GM18498 (cell line): ENCODE measurements around the gene PCSK2.

Experiments used
- ATAC-seq: cut with Tn5 transposase; IDR thresholded peaks from one replicate; pipeline ENCODE4 v1.9.1; 2021; ENCODE audit warnings: mild to moderate bottlenecking, moderate library complexity; ENCODE audit not compliant: unreplicated experiment

PCSK2 gene

GRCh38 chr20:17503301-17504065 is 276.6 kb downstream of the PCSK2 start:
- ATAC-seq: no peak

DNA sequence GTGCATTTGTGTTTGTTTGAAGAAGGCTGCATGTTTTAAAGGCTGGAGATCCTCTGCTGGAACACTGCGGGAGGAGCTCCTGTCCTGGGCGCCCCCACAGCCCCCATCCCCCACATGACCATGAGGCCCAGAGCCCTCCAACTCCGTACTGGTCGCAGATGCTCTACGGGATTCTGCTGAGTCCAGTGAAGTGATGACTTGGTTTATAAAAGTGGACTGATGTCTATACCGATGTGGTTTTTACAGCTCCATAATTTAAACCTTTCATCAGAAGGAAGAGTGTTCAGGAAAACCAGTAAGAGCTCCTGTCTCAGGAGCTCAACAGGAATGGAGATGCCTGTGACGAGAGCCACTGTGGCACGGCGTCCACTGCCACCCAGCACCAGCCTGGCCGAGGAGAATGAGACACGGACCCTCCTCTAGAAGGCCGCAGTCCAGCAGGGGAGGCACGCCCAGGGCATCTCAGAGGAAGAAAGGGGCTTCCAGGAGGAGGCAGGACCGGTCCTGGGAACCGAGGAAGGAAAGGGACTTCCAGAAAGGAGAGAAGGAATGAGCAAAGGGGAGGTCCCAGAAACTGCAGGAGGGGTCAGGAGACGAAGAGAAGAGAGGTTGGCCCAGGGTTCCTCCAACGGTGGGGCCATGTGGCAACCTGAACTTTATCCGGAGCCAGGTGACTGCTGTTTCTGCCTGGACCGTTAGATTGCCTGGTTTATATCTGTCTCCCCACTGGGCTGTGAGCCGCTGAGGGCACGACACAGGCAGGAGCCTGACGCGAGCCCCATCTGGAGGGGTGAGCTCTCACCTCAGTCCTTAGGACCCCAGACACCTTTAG is 277.4 kb downstream of the PCSK2 start:
- peak; percentile 5 for ATAC-seq

DNA sequence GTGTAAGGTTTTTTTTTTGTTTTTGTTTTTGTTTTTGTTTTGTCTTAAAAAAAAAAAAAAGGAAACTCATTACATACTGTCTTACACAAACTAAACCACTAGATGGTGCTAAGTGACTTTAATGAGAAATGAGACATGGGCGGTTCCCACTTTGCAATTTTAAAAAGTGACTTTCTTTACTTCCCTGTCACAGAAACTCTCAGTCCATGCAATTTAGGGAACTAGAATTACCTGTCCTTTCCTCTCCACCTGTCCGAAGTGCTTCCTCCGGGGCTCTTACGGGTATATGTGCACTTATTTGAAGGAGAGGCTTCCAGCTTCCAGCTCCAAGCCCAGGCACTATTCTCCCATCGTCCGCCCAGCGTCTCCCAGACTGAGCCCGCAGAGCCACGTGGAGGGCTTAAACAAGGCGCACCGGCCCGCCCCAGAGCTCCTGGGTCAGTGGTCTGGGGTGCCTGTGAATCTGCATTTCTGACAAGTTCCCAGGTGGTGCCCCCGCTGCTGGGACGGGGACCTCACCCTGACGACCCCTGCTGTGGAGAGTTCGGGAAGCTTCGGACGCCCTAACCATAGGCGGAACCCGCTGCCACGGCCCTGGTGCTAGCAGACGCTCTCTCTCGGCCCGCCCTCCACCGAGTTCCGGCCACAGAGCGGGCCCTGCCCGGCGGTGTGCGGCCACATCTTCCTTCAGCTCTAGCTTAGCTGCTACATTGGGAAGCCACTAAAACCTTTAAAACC is 278.2 kb downstream of the PCSK2 start:
- ATAC-seq: peak; percentile 78

DNA sequence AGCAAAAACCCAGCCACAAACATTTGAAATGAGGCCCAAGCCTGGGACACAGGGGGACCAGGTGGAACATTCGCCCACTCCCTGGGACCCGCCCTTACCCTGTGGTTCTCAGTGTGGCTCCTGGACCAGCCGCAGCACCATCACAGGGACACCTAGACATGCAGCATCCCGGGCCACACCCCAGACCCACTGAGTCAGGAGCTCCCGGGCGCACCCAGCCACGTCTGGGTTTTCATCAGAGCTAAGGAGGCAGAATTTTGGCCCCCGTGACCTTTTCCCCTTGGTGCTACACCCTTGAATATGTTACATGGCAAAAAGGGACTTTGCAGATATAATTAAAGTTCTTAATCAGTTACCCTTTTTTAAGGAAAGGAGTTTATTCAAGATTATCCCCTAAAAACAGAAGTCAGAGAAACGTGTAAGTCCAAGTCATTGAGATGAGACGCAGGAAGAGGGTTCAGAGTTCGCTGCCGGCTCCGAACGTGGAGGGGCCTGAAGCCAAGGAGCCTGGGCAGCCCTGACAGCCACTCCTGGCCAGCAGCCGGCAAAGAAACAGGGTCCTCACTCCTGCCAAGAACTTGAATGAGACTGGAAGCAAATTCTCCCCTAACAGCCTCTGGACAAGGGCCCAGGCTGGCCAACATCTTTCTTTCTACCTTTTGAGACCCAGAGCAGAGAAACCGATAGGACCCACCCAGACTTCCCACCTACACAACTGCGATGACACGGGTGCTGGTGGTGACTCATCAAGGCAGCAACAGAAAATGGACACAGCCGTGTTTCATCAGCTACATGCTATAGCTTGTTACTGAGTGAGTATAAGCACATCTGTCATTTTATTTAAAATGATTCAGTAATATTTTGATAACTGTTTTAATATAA is 279.0 kb downstream of the PCSK2 start:
- ATAC-seq: no peak

DNA sequence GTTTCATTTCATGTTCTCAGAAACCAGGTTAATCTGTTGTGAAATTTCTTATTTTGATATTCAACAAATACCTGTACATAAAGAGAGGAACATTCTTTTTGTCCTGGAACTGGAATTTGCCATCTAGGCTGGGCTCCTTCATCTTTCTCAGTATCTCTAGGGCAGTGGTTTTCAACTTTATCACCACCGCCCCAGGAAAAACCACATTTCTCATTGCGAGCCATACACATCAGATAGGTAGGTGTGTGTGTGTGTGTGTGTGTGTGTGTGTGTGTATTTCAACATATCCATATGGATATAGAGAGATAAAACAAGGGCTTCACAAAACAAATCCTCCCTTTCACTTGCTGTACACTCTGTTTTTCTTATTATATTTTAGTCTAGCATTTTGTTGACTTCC is 280.2 kb downstream of the PCSK2 start:
- ATAC-seq: no peak

DNA sequence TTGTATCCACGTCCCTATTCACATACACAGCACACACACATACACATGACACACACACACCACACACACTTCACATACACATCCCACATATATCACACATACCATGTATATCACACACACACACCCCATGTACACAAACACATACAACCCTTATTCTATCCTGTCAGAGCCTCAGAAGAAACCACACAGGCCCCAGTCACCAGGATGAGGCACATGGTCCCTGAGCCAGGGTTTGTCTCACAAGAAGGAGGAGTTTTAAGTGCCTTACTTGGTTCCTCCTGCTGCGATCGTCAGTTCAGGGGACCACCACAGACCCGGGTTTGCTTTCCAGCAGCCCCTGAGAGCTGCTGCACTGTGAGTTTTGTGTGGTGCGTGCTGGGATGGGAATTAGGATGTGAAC is 280.7 kb downstream of the PCSK2 start:
- ATAC-seq: no peak

GRCh38 chr20:17508756-17509155 is 281.9 kb downstream of the PCSK2 start:
- no peak for ATAC-seq

DNA sequence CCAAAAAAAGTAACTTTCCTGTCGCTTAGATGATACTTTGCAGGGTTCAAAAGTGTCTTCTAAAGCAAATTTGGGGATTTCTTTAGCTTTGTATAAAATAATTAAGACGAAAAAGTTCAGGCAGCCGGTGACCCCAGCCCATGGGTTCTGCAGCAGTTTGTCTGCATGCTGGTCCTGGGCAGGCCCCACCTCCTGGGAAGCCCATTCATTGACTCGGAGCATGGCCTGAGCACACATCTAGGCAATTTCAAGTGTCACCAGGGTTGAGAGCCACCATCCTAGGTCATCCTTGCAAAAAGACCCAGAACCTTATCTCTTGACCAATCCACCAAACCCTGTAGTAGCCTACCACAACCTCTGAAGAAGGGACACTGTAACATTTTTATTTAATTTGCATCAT is 283.7 kb downstream of the PCSK2 start:
- ATAC-seq: no peak

DNA sequence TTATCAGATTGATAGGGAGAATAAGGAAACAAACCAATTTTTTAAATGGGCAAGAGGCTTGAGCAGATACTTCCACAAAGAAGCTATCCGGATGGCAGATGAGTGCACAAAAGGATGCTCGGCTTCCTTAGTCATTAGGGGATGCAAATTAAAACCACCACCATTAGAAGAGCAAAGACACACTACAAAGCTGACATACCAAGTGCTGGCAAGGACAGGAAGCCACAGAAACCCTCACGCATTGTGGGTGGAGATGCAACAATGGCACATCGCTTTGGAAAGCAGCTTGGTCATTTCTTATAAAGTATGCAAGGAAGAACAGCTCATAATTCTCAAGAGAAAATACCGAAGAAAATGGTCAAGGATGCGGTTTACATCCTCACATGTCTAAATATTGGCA is 284.6 kb downstream of the PCSK2 start:
- no peak for ATAC-seq

- no peak for ATAC-seq
Observed at GRCh38 chr20:17513939-17514338, 287.1 kb downstream of the PCSK2 start.

- ATAC-seq: no peak
Observed at GRCh38 chr20:17515053-17515452, 288.2 kb downstream of the PCSK2 start.

DNA sequence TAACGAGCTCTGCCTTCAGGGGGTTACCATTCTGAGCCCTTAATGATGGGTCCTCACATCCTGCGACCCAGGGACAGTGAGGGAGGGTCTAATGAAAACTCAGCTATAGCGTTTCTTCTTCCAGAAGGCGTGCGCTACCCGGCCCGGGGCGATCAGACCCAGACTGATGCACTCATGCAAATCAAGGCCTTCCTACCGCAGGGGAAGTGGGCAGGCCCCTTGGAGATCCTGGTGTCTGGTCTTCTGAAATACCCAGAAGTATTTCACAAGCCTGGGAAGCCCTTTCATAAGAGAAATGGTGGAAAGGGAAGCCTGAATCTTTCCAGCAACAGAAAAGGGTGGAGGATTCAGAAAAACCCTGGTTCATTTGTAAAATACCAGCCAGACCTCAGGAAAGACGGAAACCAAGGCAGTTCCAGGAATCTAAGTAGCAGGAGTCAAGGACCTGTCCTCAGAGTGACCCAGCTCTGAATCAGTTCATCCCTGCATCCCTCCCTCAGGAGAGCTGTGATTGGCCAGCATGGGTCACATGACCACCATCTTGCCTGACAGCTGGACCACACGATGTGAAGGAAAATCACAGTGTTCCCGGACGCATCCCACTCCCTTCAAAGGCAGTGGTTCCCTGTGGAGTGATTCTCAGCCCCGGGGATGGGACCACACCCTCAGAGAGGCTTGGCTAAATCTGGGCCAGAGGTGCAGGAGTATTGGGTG is 291.7 kb downstream of the PCSK2 start:
- no peak for ATAC-seq

DNA sequence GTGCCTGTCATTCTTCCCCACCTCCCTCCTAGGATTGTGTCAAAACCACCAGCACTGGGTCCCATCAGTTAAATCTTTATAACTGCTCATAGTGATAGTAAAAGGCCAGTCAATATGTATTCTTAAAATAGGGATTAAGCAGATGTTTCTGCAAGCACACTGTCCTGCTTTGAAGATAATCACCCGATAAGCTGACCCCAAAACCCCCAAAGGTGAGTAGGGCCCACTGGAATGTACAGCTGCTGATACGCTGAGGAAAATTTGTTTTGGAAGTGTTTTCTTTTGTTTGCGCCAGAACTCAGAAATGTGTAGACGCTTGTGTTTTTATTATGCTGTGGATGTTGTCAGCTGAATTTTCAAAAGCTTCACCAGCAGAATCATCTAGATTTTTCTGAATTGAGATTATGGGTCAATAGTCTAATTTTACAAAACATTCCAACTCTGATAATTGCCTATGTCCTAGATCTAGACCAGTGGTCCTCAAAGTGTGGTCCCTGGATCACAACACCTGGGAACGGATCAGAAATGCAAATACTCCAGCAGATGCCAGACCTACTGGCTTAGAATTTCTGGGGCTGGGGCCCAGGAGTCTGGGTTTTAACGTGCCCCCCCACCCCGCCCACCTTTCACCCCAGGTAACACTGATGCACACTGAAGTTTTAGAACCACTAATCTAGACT is 292.9 kb downstream of the PCSK2 start:
- ATAC-seq: no peak

GRCh38 chr20:17520583-17520982 is 293.7 kb downstream of the PCSK2 start:
- no peak for ATAC-seq

DNA sequence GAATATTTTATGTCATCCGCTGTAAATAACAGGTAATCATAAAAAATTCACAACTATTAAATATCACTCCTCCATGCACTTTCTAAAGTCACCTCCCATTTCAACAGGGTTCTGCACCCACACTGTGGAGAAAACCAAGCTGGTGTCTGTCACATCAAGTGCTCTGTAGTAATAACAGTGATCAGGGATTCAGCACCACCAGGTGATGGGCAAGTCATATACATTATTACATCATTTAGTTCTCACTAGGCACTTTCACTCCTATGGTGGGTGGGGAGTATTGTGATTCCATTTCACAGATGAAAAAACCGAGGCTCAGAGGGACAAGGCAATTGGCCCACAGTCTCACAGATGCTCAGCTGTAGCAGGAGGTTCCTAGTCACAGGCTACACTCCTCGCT is 295.7 kb downstream of the PCSK2 start:
- ATAC-seq: no peak

DNA sequence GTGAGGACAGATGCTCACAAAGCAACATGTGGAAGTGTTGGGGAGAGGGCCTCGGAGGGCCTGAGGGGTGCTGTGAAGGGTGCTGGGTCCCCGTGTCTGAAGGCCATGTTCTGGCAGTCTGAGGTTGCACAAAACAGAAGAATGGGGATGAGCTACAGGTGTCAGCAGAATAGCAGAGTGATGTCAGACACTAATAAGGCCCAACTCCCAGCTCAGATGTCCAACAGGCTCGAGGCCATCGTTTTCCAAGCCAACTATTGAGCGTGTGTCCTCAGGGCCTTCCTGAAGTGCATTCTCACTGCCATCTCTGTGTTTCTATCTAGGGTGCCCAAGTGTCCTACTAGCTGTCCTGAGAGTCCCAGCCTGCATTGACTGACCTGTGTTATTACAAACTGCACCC is 296.5 kb downstream of the PCSK2 start:
- no peak for ATAC-seq

- ATAC-seq: no peak
Observed at GRCh38 chr20:17524560-17524959, 297.7 kb downstream of the PCSK2 start.

DNA sequence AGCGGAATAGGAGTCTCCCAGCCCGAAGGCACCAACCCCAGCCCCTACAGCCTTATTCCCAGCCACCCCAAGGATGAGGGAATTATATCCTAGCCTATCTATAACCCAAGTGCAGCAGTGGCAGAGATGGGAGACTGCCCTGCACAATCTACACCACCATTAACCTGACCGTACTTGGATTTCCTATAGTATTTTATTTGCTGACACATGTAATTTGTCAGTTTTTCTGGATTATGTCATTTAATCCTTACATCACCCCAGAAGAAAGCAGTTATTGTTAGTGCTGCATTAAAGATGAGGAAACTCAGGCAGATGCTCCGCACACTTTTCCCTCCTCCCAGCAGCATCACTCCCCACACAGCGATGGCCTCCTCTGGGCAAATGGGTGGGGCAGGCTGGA is 298.3 kb downstream of the PCSK2 start:
- ATAC-seq: no peak

DNA sequence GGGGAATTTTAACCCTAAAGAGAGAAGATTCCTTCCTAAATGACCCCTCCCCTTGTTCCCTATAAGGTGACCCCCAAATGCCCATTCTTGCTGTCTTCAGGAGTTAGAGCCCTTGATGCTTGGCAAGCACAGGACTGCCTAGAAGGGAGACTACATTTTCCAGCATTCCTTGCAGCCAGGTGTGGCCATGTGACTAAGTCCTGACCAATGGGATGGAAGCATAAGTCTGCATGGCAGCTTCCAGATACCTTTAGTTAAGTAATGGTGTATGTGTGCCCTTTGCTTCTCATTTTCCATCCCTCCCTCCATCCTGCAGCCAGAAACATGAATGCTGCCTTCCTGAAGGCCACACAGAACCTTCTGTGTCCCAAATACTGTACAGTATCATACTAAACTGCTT is 298.8 kb downstream of the PCSK2 start:
- ATAC-seq: no peak
